Measurements from ENCODE around the gene CALN1.

Gene CALN1

GRCh38 chr7:72064916-72065315 is 347.2 kb downstream of the CALN1 start:
- no peak for TF ChIP-seq CTCF (IDR thresholded peaks at IDR 0.05; ENCODE audit: low read length, missing control alignments)
- no peak overlapping the region for H3K4me3 ChIP-seq (replicated peaks; ENCODE audit: low read depth, low read length)
- no peak for DNase-seq (ENCODE audit: low read depth)

- DNase-seq (ENCODE audit: low read depth), result no peak
- no peak overlapping the region for H3K4me3 ChIP-seq (replicated peaks; ENCODE audit: low read depth, low read length)
- TF ChIP-seq CTCF (IDR thresholded peaks at IDR 0.05; ENCODE audit: low read length, missing control alignments), result no peak
These were observed 348.8 kb downstream of the CALN1 start for GRCh38 chr7:72063330-72063729.

- DNase-seq (ENCODE audit: low read depth), result no peak
- H3K4me3 ChIP-seq (replicated peaks; ENCODE audit: low read depth, low read length), result no peak overlapping the region
These were observed 349.5 kb downstream of the CALN1 start for GRCh38 chr7:72062666-72063065.

GRCh38 chr7:72059925-72060324 is 352.2 kb downstream of the CALN1 start:
- no peak for TF ChIP-seq CTCF (IDR thresholded peaks at IDR 0.05; ENCODE audit: low read length, missing control alignments)
- DNase-seq (ENCODE audit: low read depth), result no peak
- H3K4me3 ChIP-seq (replicated peaks; ENCODE audit: low read depth, low read length), result no peak overlapping the region

More at GRCh38 chr7:72062666-72063065, 349.5 kb downstream of the CALN1 start:
- TF ChIP-seq CTCF (IDR thresholded peaks at IDR 0.05; ENCODE audit: low read length, missing control alignments), result no peak

GRCh38 chr7:72058579-72058978 is 353.6 kb downstream of the CALN1 start:
- no peak for DNase-seq (ENCODE audit: low read depth)
- H3K4me3 ChIP-seq (replicated peaks; ENCODE audit: low read depth, low read length), result no peak overlapping the region
- no peak for TF ChIP-seq CTCF (IDR thresholded peaks at IDR 0.05; ENCODE audit: low read length, missing control alignments)

- H3K4me3 ChIP-seq (replicated peaks; ENCODE audit: low read depth, low read length), result no peak overlapping the region
- TF ChIP-seq CTCF (IDR thresholded peaks at IDR 0.05; ENCODE audit: low read length, missing control alignments), result no peak
These were observed 354.3 kb downstream of the CALN1 start for GRCh38 chr7:72057796-72058195.

GRCh38 chr7:72057231-72057630 is 354.9 kb downstream of the CALN1 start:
- DNase-seq (ENCODE audit: low read depth), result no peak
- TF ChIP-seq CTCF (IDR thresholded peaks at IDR 0.05; ENCODE audit: low read length, missing control alignments), result no peak
- no peak overlapping the region for H3K4me3 ChIP-seq (replicated peaks; ENCODE audit: low read depth, low read length)

More at GRCh38 chr7:72057796-72058195, 354.3 kb downstream of the CALN1 start:
- DNase-seq (ENCODE audit: low read depth), result no peak
